ENCODE data around the gene NECTIN2.

DNA sequence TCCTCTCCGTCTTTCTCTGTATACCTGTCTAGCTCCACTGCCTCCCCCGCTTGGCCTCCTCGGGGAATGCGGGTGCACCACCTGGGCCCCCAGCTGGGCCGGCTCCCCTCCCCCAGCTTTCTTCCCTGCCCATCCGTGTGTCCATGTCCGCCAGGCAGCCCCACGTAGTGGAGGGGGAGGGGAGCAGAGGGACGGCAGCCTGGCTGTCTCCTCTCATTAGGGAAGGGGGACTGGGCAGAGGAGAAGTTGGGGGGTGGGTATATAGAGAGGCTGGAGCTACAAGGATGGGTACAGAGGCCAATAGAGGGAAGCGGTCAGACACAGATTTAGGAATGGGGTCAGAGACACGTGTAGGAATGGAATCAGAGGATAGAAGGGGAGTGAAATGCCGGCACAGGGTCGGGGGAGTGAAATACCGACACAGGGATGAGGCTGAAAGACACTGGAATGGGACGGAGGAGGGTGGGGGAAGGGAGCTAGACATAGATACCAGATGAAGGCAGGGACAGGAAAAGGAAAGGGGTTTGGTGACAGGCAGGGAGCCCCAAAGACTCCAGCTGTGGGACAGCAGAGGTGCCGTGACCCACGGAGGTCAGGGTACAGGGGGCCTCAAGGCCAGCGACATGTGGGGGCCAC is 2.8 kb downstream of the NECTIN2 start:
- TF ChIP-seq CTCF (IDR thresholded peaks at IDR 0.05; ENCODE audit: low read depth, low read length, poor library complexity, severe bottlenecking) (no peak), EZH2phosphoT487 (IDR thresholded peaks at IDR 0.05; ENCODE audit: borderline replicate concordance, low read length) (no peak)
